ENCODE data around the gene RFC3. TPM values are rescaled to one million over a fixed set of nuclear protein-coding genes. Genes with fewer than 3 reads are reported as not detected.

The RFC3 gene
- total RNA-seq, 2 experiments from 2014 or later, result 60.0 to 63.0 TPM

- CTCF ChIA-PET, result no interaction called here
- TF ChIP-seq CTCF (IDR thresholded peaks at IDR 0.05), result no peak
- peak overlapping the region; percentile 61 for H3K4me3 Mint-ChIP-seq
- ATAC-seq, result peak; percentile 60
- peaks cover 2% of the 10 kb centered on the region for H3K9me3 Mint-ChIP-seq
- H3K36me3 Mint-ChIP-seq (ENCODE audit: low read depth), result no peaks in the 10 kb centered on the region
- POLR2A ChIA-PET, result interaction anchor here (1.4 kb wide), 1 partner anchor 31 kb away, joined by 5 read pairs; the partner anchor contains the start of gene RFC3
- peaks cover 13% of the 10 kb centered on the region for H3K4me1 Mint-ChIP-seq (ENCODE audit: low read depth)
- H3K27me3 Mint-ChIP-seq, result no peaks in the 10 kb centered on the region
- intact Hi-C loops (cut with micrococcal nuclease), result no loop called here
- peak; percentile 13 for DNase-seq
- peak overlapping the region; percentile 59 for H3K27ac Mint-ChIP-seq
Observed at GRCh38 chr13:33787051-33787591, 30.8 kb upstream of the RFC3 start.

DNA sequence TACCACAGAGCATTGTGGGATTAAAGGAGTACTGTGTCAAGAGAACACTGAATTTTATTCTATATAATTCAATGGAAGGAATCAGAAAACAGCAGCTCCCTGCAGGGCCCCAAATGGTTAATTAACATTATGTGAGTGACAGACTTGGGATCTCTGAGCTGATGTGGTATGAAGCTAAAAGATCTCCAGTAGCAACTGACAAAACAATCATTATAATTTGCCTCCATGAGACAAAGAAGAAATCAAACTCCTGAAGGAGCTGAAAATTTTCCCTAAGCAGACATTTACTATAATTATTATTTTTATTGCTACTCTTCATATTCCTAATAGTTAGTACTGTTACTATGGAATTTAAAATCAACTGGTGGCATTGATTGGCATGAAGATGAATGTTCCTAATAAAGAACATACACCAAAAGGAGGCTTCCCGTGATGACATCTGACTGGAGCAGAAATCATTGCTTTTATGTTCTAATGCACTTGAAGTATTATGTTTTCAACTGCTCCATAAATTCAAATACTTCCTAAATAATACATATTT is 28.8 kb upstream of the RFC3 start:
- Mint-ChIP-seq H3K9me3 (peaks cover 3% of the 10 kb centered on the region), H3K36me3 (ENCODE audit: low read depth) (no peaks in the 10 kb centered on the region), H3K4me1 (ENCODE audit: low read depth) (peaks cover 13% of the 10 kb centered on the region), H3K27ac (no peak overlapping the region), H3K4me3 (no peak overlapping the region), H3K27me3 (no peaks in the 10 kb centered on the region)
- ChIA-PET CTCF (interaction anchor here (0.8 kb wide), 1 partner anchor 11 kb away, joined by 6 read pairs; no protein-coding TSS in a partner anchor), POLR2A (interaction anchor here (0.6 kb wide), 1 partner anchor 70 kb away, joined by 3 read pairs; no protein-coding TSS in a partner anchor)
- DNase-seq, result no peak
- no peak for TF ChIP-seq CTCF (IDR thresholded peaks at IDR 0.05)
- ATAC-seq, result no peak
- intact Hi-C loops (cut with micrococcal nuclease), result no loop called here

- intact Hi-C loops (cut with micrococcal nuclease), result no loop called here
- H3K4me1 Mint-ChIP-seq (ENCODE audit: low read depth), result peaks cover 13% of the 10 kb centered on the region
- CTCF ChIA-PET, result interaction anchor here (0.8 kb wide), 1 partner anchor 11 kb away, joined by 6 read pairs; no protein-coding TSS in a partner anchor
Observed at GRCh38 chr13:33789739-33790138, 28.2 kb upstream of the RFC3 start.

GRCh38 chr13:33793726-33794125 is 24.2 kb upstream of the RFC3 start:
- no peaks in the 10 kb centered on the region for H3K36me3 Mint-ChIP-seq (ENCODE audit: low read depth)
- no peak overlapping the region for H3K27ac Mint-ChIP-seq
- H3K9me3 Mint-ChIP-seq, result peaks cover 1% of the 10 kb centered on the region
- DNase-seq (no peak), ATAC-seq (no peak)
- no peaks in the 10 kb centered on the region for H3K4me1 Mint-ChIP-seq (ENCODE audit: low read depth)
- intact Hi-C loops (cut with micrococcal nuclease), result no loop called here
- H3K27me3 Mint-ChIP-seq, result no peaks in the 10 kb centered on the region
- ChIA-PET POLR2A (no interaction called here), CTCF (interaction anchor here (0.7 kb wide), 1 partner anchor 12 kb away, joined by 3 read pairs; no protein-coding TSS in a partner anchor)
- no peak for TF ChIP-seq CTCF (IDR thresholded peaks at IDR 0.05)
- no peak overlapping the region for H3K4me3 Mint-ChIP-seq

More at GRCh38 chr13:33789739-33790138, 28.2 kb upstream of the RFC3 start:
- Mint-ChIP-seq H3K27ac (no peak overlapping the region), H3K9me3 (peaks cover 1% of the 10 kb centered on the region), H3K4me3 (no peak overlapping the region), H3K27me3 (no peaks in the 10 kb centered on the region), H3K36me3 (ENCODE audit: low read depth) (no peaks in the 10 kb centered on the region)
- no peak for DNase-seq
- POLR2A ChIA-PET, result interaction anchor here (0.6 kb wide), 1 partner anchor 69 kb away, joined by 3 read pairs; no protein-coding TSS in a partner anchor
- ATAC-seq, result no peak
- no peak for TF ChIP-seq CTCF (IDR thresholded peaks at IDR 0.05)

DNA sequence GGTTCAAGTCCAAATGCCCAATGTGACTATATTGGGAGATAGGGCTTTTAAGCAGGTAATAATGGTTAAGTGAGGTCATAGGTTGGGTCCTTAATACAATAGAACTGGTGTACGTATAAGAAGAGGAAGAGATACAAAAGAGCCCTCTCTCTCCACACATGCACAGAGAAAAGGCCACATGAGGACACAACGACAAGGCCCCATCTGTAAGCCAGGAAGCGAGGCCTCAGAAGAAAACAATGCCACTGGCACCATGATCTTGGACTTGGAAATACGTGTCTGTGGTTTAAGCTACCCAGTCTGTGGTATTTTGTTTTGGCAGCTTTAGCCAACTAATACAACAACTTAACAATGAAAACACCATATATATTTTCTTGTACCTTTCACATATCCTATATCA is 23.4 kb upstream of the RFC3 start:
- Mint-ChIP-seq H3K4me1 (ENCODE audit: low read depth) (no peaks in the 10 kb centered on the region), H3K4me3 (no peak overlapping the region), H3K36me3 (ENCODE audit: low read depth) (no peaks in the 10 kb centered on the region), H3K9me3 (peaks cover 1% of the 10 kb centered on the region), H3K27ac (no peak overlapping the region), H3K27me3 (no peaks in the 10 kb centered on the region)
- ChIA-PET POLR2A (no interaction called here), CTCF (no interaction called here)
- DNase-seq, result no peak
- ATAC-seq, result no peak
- intact Hi-C loops (cut with micrococcal nuclease), result no loop called here
- TF ChIP-seq CTCF (IDR thresholded peaks at IDR 0.05), result no peak
